ENCODE results near the gene CPNE4.

The CPNE4 gene

DNA sequence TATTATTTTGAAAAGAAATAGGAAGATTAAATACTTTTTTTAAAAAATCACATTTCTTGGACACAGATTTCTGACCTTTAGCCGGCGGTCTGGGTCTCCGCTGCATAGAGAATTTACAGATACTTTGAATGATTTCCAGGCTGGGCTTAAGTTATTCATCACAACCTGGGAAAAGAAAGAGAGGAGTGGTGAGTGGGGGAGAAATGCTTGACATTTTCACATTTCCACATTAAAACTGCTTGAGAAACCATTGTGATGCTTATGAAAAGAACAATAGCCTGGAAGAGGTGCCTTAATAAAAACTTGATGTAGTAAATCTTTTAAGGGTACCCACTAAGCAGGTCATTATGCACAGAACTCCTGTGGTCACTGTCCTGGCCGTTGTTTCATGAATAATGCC, 365.2 kb downstream of the CPNE4 start:
- DNase-seq, result no peak

- DNase-seq, result no peak
These were observed 376.0 kb downstream of the CPNE4 start for GRCh38 chr3:131658771-131659170.

DNA sequence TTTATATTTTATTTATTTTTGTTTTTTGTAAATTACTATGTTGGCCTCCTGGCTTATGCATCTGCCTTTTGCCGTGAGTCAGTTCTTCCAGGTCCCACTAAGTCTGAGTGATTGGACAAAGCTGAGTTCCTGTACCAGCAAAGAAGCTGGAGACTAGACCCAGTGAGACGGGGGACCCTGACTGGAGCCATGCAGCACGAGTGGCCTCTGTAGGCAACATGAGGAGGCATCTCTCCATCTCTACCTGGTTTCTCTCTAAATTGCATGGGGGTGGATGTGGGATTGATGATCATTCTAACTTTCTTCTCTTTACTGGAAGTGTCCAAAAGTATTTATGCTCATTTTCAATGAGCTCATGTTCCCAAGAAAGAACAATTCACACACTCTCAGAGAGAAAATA, 376.7 kb downstream of the CPNE4 start:
- DNase-seq, result no peak

DNA sequence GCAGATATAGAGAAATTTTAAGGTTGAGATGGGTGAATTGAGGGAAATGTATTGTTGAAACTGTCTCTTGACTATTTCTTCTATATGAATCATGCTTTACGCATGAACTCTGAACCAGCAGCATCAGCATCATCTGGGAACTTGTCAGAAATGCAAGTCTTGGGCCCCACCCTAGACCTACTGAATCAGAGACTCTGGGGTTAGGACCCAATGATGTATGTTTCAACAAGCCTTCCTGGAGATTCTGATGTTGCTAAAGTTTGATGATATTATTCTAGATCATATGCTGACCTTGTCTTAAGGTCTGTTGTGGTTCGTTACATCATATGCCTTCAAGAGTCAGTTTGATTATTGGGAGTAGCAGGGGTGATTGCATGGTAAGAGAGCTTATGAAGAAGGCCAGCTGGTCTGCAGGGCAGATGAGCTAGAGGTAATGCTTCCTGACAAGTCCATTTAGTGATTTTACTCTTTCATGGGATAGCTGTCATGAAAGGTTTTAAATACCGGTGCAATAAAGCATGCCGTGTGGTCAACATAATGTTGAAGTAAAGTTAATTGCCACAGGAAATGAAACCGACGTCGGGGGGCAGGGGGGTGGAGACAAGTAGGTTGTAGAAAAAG, 379.6 kb downstream of the CPNE4 start:
- DNase-seq, result no peak

- DNase-seq, result no peak
These were observed 389.2 kb downstream of the CPNE4 start for GRCh38 chr3:131645638-131646037.

GRCh38 chr3:131636266-131636775, 398.5 kb downstream of the CPNE4 start:
- no peak for DNase-seq

DNA sequence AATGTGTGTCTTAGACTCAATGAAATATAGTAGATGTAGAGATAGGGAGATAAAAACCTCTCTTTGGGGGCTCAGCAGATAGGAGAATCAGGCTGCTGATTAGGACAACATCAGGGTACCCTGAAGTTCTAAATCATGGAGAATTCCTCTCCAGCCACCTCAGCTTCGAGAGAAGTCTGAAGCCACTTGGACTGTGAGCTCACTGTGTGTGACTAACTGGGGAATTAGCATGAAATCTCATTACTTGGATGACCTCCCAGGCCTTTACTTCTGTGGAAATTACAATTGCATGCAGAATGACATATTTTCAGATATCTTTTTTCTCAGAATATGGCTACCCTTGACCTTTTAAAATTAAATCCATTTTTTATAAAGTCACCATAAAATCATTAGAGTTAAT, 404.0 kb downstream of the CPNE4 start:
- no peak for DNase-seq

DNA sequence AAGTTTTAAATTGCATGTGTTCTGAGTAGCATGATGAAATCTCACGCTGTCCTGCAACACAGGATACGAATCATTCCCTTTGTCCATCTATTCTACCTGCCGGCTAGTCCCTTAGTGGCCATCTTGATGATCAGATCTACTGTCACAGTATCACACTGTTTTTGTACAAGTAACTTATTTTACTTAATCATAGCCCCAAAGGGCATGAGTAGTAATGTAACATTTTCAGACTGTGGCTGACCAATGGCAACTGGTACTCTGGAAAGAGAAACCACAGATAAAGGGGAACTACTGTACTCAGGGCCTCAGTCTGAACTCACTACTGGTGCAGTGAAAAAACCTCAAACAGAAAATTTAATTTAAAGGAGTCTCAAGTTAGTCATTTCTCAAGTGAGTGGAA, 404.7 kb downstream of the CPNE4 start:
- DNase-seq, result no peak

DNA sequence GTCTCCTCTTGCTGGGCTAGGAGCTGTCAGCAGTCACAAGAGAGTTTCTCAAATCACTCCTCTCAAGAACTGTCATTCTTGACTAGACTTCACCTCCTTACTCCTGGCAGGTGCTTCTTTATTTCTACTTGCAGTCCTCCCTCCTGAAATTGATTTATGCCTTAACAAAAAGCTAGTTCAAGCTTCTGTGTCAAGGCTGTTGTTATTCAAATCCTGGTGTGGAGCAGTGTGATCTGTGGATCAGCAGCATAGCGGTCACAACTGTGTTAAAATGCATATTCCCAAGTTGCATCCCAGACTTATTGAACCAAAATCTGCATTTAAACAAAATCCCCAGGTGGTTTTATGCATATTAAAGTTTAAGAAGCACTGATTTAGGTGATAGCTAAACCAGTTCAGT, 411.4 kb downstream of the CPNE4 start:
- no peak for DNase-seq

- no peak for DNase-seq
These were observed 412.1 kb downstream of the CPNE4 start for GRCh38 chr3:131622726-131623125.

GRCh38 chr3:131620977-131621376, 413.8 kb downstream of the CPNE4 start:
- DNase-seq, result no peak

DNA sequence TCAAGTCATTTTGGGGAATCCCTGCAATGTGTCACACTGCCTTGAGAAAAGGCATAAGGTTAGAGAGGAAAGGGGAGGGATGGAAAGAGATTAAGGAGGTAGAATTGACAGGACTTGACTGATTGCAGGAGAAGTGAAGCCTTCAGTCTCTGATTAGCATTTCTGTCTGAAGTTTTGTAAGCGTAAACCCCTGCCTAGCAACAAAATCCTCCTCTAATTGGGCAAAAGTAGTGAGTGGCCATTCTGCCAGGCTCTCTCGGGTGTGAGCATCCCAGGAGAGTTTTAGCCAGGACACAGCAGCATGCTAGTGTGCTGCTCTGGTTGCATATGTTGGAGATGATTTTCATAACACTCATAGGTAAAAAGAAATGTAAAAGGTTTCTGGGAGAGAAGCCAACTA, 415.0 kb downstream of the CPNE4 start:
- no peak for DNase-seq

GRCh38 chr3:131616719-131617118, 418.1 kb downstream of the CPNE4 start:
- DNase-seq, result no peak

DNA sequence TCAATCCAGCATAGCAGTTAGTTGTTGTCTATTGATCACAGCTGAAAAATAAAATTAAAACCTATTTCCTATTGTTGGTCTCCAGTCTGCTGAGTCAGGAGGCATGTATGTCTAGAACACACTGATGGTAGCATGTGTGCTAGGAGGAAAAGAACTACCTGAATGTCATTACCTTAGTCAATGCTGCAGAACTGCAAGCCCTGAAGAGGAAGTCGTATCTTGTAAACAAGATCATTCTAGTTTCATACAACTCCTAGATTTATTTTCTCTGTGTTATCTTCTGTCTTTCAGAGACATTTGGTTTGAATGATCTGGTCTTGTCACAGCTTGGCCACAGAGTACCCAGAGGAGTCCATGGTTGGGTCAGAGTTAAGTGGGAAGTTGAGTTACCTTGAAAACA, 422.1 kb downstream of the CPNE4 start:
- DNase-seq, result no peak

DNA sequence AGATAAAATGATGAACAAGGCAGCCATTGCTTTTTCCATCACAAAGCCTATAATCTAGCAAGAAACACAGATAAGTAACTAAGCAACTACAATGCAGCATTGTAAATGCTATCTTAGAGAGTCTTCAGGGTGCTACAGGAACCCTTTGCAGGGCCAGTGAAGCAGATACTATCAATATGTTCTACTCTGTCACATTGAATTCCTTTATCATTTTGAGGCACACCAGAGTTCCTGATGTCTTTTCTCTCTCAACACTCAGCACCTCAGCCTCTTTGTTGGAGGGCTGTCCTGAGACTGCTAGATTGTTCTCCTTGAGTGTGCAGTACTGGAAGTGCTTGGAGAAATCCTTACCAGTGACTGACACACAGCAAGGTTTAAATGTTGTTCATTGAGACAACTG, 424.6 kb downstream of the CPNE4 start:
- DNase-seq, result no peak

GRCh38 chr3:131608741-131609140, 426.1 kb downstream of the CPNE4 start:
- no peak for DNase-seq

DNA sequence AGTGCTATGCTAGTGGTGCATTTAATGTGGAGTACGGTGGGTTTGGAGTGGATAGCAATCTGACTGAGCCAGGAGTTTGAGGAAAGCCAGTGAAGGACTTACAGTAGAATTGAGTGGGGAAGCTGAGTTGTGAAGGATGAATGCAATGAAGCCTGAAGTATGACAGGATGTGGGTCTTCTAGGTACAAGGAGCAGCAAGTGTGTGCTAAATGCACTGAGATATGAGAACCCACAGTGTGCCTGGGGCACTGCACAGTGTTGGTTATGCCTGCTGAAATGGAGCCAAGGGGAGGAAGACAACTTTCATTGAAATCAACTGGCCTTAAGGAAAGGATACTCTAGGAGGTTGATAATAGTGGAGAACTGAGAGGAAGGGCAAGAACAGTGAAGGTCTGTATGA, 426.5 kb downstream of the CPNE4 start:
- DNase-seq, result no peak

DNA sequence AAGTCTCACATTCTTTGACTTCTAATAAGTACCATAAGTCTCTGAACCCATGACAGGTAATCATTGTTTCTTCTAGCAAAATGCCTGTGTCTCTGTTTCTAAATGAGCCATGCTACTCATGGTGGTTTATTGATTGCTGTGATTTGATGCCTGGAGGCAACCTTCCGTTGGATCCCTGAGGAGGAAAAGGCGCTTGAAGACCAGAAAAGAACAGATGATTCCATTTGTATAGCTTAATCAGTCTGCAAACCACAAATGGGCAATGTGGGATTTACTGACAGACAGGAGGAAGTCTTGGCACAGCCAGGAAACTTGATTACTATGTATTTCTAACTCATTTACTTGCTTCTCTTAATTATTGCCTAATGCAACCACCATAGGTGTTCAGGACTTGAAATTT, 428.9 kb downstream of the CPNE4 start:
- no peak for DNase-seq

GRCh38 chr3:131602011-131602779, 432.6 kb downstream of the CPNE4 start:
- no peak for DNase-seq

DNA sequence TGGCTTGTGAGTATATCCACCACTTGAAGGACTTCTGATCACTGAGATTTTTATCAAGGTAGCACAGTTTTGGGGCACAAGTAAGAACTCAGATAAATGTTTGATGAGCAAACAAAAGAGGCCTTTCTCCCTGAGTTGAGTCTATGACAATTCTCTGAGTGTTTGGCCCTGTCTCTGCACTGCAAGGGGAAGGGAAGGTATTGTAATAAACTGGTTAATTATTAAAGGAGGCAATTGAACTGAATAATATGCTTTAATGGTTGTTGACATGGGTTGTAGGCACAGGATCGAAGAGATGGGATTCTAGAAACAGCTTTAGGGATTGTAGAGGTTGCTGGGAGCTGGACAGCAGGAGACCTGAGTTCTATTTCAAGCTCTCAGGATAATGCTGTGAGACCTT, 437.0 kb downstream of the CPNE4 start:
- DNase-seq, result no peak

DNA sequence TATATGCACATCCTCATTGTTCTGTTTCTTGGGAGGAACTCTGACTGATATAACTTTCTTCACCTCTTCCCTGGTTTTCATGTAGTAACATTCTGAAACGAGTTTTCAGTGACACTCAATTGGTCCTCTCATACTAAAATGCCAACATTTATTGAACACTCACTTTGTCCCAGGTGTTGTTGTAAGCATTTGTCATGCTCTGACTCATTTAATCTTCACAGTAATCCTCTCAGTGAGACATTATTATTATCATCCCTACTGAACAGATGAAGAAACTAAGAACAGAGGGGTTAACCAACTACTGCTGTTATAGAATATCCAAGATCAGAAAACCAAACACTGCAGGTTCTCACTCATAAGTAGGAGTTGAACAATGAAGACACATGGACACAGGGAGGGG, 437.9 kb downstream of the CPNE4 start:
- DNase-seq, result no peak

- no peak for DNase-seq
These were observed 443.3 kb downstream of the CPNE4 start for GRCh38 chr3:131591394-131592014.

- DNase-seq, result no peak
These were observed 448.5 kb downstream of the CPNE4 start for GRCh38 chr3:131586277-131586676.

GRCh38 chr3:131582438-131582837, 452.4 kb downstream of the CPNE4 start:
- no peak for DNase-seq
